ENCODE data around the gene MNX1.

- TF ChIP-seq CTCF (IDR thresholded peaks at IDR 0.05; ENCODE audit: insufficient read depth, low read depth, low read length) (no peak), EZH2 (IDR thresholded peaks at IDR 0.05; ENCODE audit: insufficient read depth, low read length) (peak; percentile 90)
Observed at GRCh38 chr7:157018328-157018996, 8.0 kb upstream of the MNX1 start.

Measured in astrocyte (in vitro differentiated cells and primary cell).